Neural cell (in vitro differentiated cells): ENCODE results near the gene PTPN1. TPM values are rescaled to one million over a fixed set of nuclear protein-coding genes. Genes with fewer than 3 reads are reported as not detected.

Experiments used
- H2AFZ ChIP-seq: fragments of 200-600, 300-800 bp; sonication (generic), shearing (Covaris generic); 2 replicates; pipeline ENCODE4 v1.6.0; 2014; ENCODE audit warnings: low read depth, mild to moderate bottlenecking, antibody characterized with exemption, low read length, moderate library complexity
- H3F3A ChIP-seq: fragments of 200-600 bp; shearing (Covaris generic); 2 replicates; pipeline ENCODE4 v1.6.1; 2016; ENCODE audit warnings: mild to moderate bottlenecking, moderate library complexity, mixed read lengths, antibody characterized with exemption, low read length; ENCODE audit not compliant: insufficient read depth, poor library complexity, severe bottlenecking
- H3K27ac ChIP-seq: fragments of 200-600, 300-800 bp; sonication (generic), shearing (Covaris generic); 2 replicates; pipeline ENCODE4 v1.5.1; 2014; ENCODE audit warnings: mild to moderate bottlenecking, low read length, moderate library complexity
- H3K27me3 ChIP-seq: fragments of 300-800, 200-600 bp; sonication (generic), shearing (Covaris generic); 2 replicates; pipeline ENCODE4 v1.6.0; 2014; ENCODE audit warnings: mild to moderate bottlenecking, low read depth, low read length, moderate library complexity; ENCODE audit not compliant: insufficient read depth
- H3K36me3 ChIP-seq: fragments of 300-800, 200-600 bp; sonication (generic), shearing (Covaris generic); 2 replicates; pipeline ENCODE4 v1.5.1; 2014; ENCODE audit warnings: mild to moderate bottlenecking, antibody characterized with exemption, low read length, moderate library complexity; ENCODE audit not compliant: insufficient read depth
- H3K4me2 ChIP-seq: fragments of 300-800, 200-600 bp; sonication (generic), shearing (Covaris generic); 2 replicates; pipeline ENCODE4 v1.6.0; 2014; ENCODE audit warnings: mild to moderate bottlenecking, low read length
- H3K4me3 ChIP-seq: fragments of 300-800, 200-600 bp; sonication (generic), shearing (Covaris generic); 2 replicates; pipeline ENCODE4 v1.5.1; 2014; ENCODE audit warnings: mild to moderate bottlenecking, low read length, moderate library complexity
- H3K79me2 ChIP-seq: fragments of 200-600 bp; shearing (Covaris generic); replicated peaks from 2 replicates; pipeline ENCODE4 v1.6.0; 2014; ENCODE audit warnings: mild to moderate bottlenecking, low read length, moderate library complexity; ENCODE audit not compliant: insufficient read depth
- H3K9ac ChIP-seq: fragments of 300-800, 200-600 bp; sonication (generic), shearing (Covaris generic); 2 replicates; pipeline ENCODE4 v1.6.1; 2016; ENCODE audit warnings: mild to moderate bottlenecking, low read length, mixed read lengths
- H3K9me2 ChIP-seq: fragments of 200-600 bp; shearing (Covaris generic); 2 replicates; pipeline ENCODE4 v1.6.1; 2016; ENCODE audit warnings: mild to moderate bottlenecking, low read length, mixed read lengths; ENCODE audit not compliant: insufficient read depth
- H3K9me3 ChIP-seq: fragments of 200-600, 300-800 bp; sonication (generic), shearing (Covaris generic); 2 replicates; pipeline ENCODE4 v1.6.1; 2016; ENCODE audit warnings: mild to moderate bottlenecking, mixed run types, low read length, moderate library complexity, mixed read lengths
- H4K20me1 ChIP-seq: fragments of 200-600 bp; shearing (Covaris generic); 2 replicates; pipeline ENCODE4 v1.6.1; 2016; ENCODE audit warnings: mild to moderate bottlenecking, mixed run types; ENCODE audit not compliant: insufficient read depth
- CTCF ChIP-seq: fragments of 450-650 bp; IDR thresholded peaks from 2 replicates; pipeline ENCODE4 v1.5.1; 2014; ENCODE audit warnings: antibody characterized with exemption, mild to moderate bottlenecking, moderate library complexity; ENCODE audit not compliant: poor library complexity, severe bottlenecking
- EP300 ChIP-seq: fragments of 450-650 bp; conservative IDR thresholded peaks from 2 replicates; pipeline ENCODE4 v1.6.1; 2014; ENCODE audit warnings: antibody characterized with exemption, mild to moderate bottlenecking, moderate library complexity; ENCODE audit not compliant: poor library complexity, severe bottlenecking
- EZH2 ChIP-seq: fragments of 200-600, 300-800 bp; shearing (Covaris generic), sonication (generic); IDR thresholded peaks from 2 replicates; pipeline ENCODE4 v1.6.1; 2014; ENCODE audit warnings: antibody characterized with exemption, low read length, borderline replicate concordance, mild to moderate bottlenecking; ENCODE audit not compliant: insufficient read depth, poor library complexity, severe bottlenecking
- MXI1 ChIP-seq: fragments of 450-650 bp; conservative IDR thresholded peaks from 2 replicates; pipeline ENCODE4 v1.6.1; 2014; ENCODE audit warnings: antibody characterized with exemption, mild to moderate bottlenecking; ENCODE audit not compliant: poor library complexity, severe bottlenecking
- POLR2AphosphoS5 ChIP-seq: IDR thresholded peaks from 2 replicates; pipeline ENCODE4 v1.6.1; 2012
- RAD21 ChIP-seq: fragments of 450-650 bp; conservative IDR thresholded peaks from 2 replicates; pipeline ENCODE4 v1.6.1; 2014; ENCODE audit warnings: antibody characterized with exemption, mild to moderate bottlenecking, moderate library complexity
- REST ChIP-seq: IDR thresholded peaks from 2 replicates; pipeline ENCODE4 v1.6.1; 2012; ENCODE audit warnings: borderline replicate concordance
- SMC3 ChIP-seq: fragments of 450-650 bp; conservative IDR thresholded peaks from 2 replicates; pipeline ENCODE4 v1.6.1; 2014; ENCODE audit warnings: antibody characterized with exemption, mild to moderate bottlenecking, moderate library complexity; ENCODE audit not compliant: poor library complexity
- TAF1 ChIP-seq: IDR thresholded peaks from 2 replicates; pipeline ENCODE4 v1.6.1; 2012; ENCODE audit warnings: low read depth
- polyA plus RNA-seq: library from polyadenylated mRNA; depleted of rRNA; stranded (reverse); fragments of >200 nt; gene quantifications from 2 replicates; pipeline ENCODE4 v1.2.3, GENCODE V29; 2014

Gene PTPN1
- polyA plus RNA-seq, 1 donor from 2014 or later, result 48.1 TPM

GRCh38 chr20:50469796-50470195, 40.4 kb upstream of the PTPN1 start:
- Histone ChIP-seq H3K4me3 (no peak overlapping the region), H3K79me2 (no peaks in the 10 kb centered on the region), H4K20me1 (no peaks in the 10 kb centered on the region), H2AFZ (no peak overlapping the region), H3K27me3 (no peaks in the 10 kb centered on the region), H3K36me3 (no peaks in the 10 kb centered on the region), H3K9me2 (no peaks in the 10 kb centered on the region), H3K27ac (no peak overlapping the region), H3K9me3 (no peaks in the 10 kb centered on the region), H3F3A (no peaks in the 10 kb centered on the region), H3K4me2 (no peak overlapping the region), H3K9ac (no peak overlapping the region)
- TF ChIP-seq SMC3 (no peak), POLR2AphosphoS5 (no peak), TAF1 (no peak), MXI1 (no peak), REST (no peak), RAD21 (no peak), EP300 (no peak), EZH2 (no peak), CTCF (no peak)

- H3K27ac ChIP-seq, result no peak overlapping the region
- no peak for TF ChIP-seq REST
- H3F3A ChIP-seq, result no peaks in the 10 kb centered on the region
- H3K27me3 ChIP-seq, result no peaks in the 10 kb centered on the region
- H3K9me2 ChIP-seq, result no peaks in the 10 kb centered on the region
- H4K20me1 ChIP-seq, result no peaks in the 10 kb centered on the region
- H2AFZ ChIP-seq, result no peak overlapping the region
- H3K4me3 ChIP-seq, result no peak overlapping the region
- H3K79me2 ChIP-seq, result no peaks in the 10 kb centered on the region
- H3K36me3 ChIP-seq, result no peaks in the 10 kb centered on the region
- H3K9me3 ChIP-seq, result no peaks in the 10 kb centered on the region
- no peak overlapping the region for H3K9ac ChIP-seq
- H3K4me2 ChIP-seq, result no peak overlapping the region
Observed at GRCh38 chr20:50470264-50470858, 39.8 kb upstream of the PTPN1 start.
